MM.1S (cell line): ENCODE data around the gene TNFRSF8.

Source experiments
- DNase-seq: peaks from one replicate; pipeline ENCODE4 v3.0.0-alpha.2; 2015
- H2AFZ ChIP-seq: fragments of 300-600 bp; sonication (generic); 2 replicates; pipeline ENCODE4 v1.6.0; 2016; ENCODE audit warnings: antibody characterized with exemption, low read length
- H3F3A ChIP-seq: fragments of 300-600 bp; sonication (generic); 2 replicates; pipeline ENCODE4 v1.6.1; 2016; ENCODE audit warnings: mild to moderate bottlenecking, antibody characterized with exemption, low read length, moderate library complexity, mixed read lengths; ENCODE audit not compliant: insufficient read depth
- H3K27ac ChIP-seq: fragments of 300-600 bp; sonication (generic); 2 replicates; pipeline ENCODE4 v1.5.1; 2016; ENCODE audit warnings: mild to moderate bottlenecking, low read length
- H3K27me3 ChIP-seq: fragments of 300-600 bp; sonication (generic); replicated peaks from 2 replicates; pipeline ENCODE4 v1.6.0; 2016; ENCODE audit warnings: low read length; ENCODE audit not compliant: insufficient read depth
- H3K36me3 ChIP-seq: fragments of 300-600 bp; sonication (generic); replicated peaks from 2 replicates; pipeline ENCODE4 v1.6.1; 2016; ENCODE audit warnings: mild to moderate bottlenecking, low read length, mixed read lengths; ENCODE audit not compliant: insufficient read depth
- H3K4me1 ChIP-seq: fragments of 300-600 bp; sonication (generic); 2 replicates; pipeline ENCODE4 v1.6.1; 2016; ENCODE audit warnings: low read length, mixed read lengths
- H3K4me2 ChIP-seq: fragments of 300-600 bp; sonication (generic); 2 replicates; pipeline ENCODE4 v1.6.0; 2016; ENCODE audit warnings: low read depth, low read length
- H3K4me3 ChIP-seq: fragments of 300-600 bp; sonication (generic); 2 replicates; pipeline ENCODE4 v1.5.1; 2016; ENCODE audit warnings: low read length, mixed read lengths
- H3K79me2 ChIP-seq: fragments of 300-600 bp; sonication (generic); 2 replicates; pipeline ENCODE4 v1.6.1; 2016; ENCODE audit warnings: mixed run types, low read length, mixed read lengths
- H3K9ac ChIP-seq: fragments of 300-600 bp; sonication (generic); 2 replicates; pipeline ENCODE4 v1.6.1; 2016; ENCODE audit warnings: low read length, mixed read lengths
- H3K9me2 ChIP-seq: fragments of 300-600 bp; sonication (generic); replicated peaks from 2 replicates; pipeline ENCODE4 v1.6.1; 2016; ENCODE audit warnings: mild to moderate bottlenecking, low read length, mixed read lengths; ENCODE audit not compliant: insufficient read depth
- H3K9me3 ChIP-seq: fragments of 300-600 bp; sonication (generic); replicated peaks from 2 replicates; pipeline ENCODE4 v1.6.1; 2016; ENCODE audit warnings: mild to moderate bottlenecking, low read length, mixed read lengths; ENCODE audit not compliant: insufficient read depth
- H4K20me1 ChIP-seq: fragments of 300-600 bp; sonication (generic); 2 replicates; pipeline ENCODE4 v1.6.1; 2016; ENCODE audit warnings: mild to moderate bottlenecking, low read length, moderate library complexity, mixed read lengths; ENCODE audit not compliant: insufficient read depth
- CTCF ChIP-seq: fragments of 300-600 bp; sonication (generic); IDR thresholded peaks from 2 replicates; pipeline ENCODE4 v1.5.1; 2016; ENCODE audit warnings: antibody characterized with exemption, low read length, mixed read lengths
- EZH2 ChIP-seq: fragments of 300-600 bp; sonication (generic); optimal IDR thresholded peaks from 2 replicates; pipeline ENCODE3; 2017; ENCODE audit warnings: low read depth, mild to moderate bottlenecking, antibody characterized with exemption, low read length, mixed read lengths
- EZH2phosphoT487 ChIP-seq: fragments of 300-600 bp; sonication (generic); IDR thresholded peaks from 2 replicates; pipeline ENCODE4 v1.6.1; 2018; ENCODE audit warnings: antibody characterized with exemption, low read length

Gene TNFRSF8

GRCh38 chr1:12166834-12167492 is 103.9 kb downstream of the TNFRSF8 start, which contains the start of gene TNFRSF1B:
TSS of gene TNFRSF1B (plus strand) at chr1:12166991. CDS start at chr1:12167092, 101 bp downstream.
- Histone ChIP-seq H3K4me3 (peak within 1 kb of the TSS; percentile 78), H3K4me1 (peaks cover 12% of the 10 kb centered on the region), H3K79me2 (peaks cover 25% of the 10 kb centered on the region), H3K9ac (peak within 1 kb of the TSS; percentile 61), H3K27ac (no peak within 1 kb of the TSS), H3K4me2 (peak within 1 kb of the TSS; percentile 96), H2AFZ (peak within 1 kb of the TSS; percentile 85), H3K36me3 (no peaks in the 10 kb centered on the region), H3F3A (peaks cover 11% of the 10 kb centered on the region), H3K9me3 (no peaks in the 10 kb centered on the region), H3K27me3 (no peaks in the 10 kb centered on the region), H3K9me2 (no peaks in the 10 kb centered on the region), H4K20me1 (no peaks in the 10 kb centered on the region)
- TF ChIP-seq CTCF = no peak
- no peak for TF ChIP-seq EZH2
- no peak for TF ChIP-seq EZH2phosphoT487
- peak; percentile 85 for DNase-seq

GRCh38 chr1:12167493-12168429 is 104.7 kb downstream of the TNFRSF8 start:
- Histone ChIP-seq H3K9ac (peak overlapping the region; percentile 61; the same call in 1 of the 2 replicates), H3K4me1 (peaks cover 4% of the 10 kb centered on the region), H3K9me2 (no peaks in the 10 kb centered on the region), H3K36me3 (no peaks in the 10 kb centered on the region), H3K79me2 (peaks cover 32% of the 10 kb centered on the region), H2AFZ (peak overlapping the region; percentile 85; the same call in 1 of the 2 replicates), H3K4me3 (peak overlapping the region; percentile 78), H3K4me2 (peak overlapping the region; percentile 96), H4K20me1 (no peaks in the 10 kb centered on the region), H3F3A (peaks cover 3% of the 10 kb centered on the region; the same call in 1 of the 2 replicates), H3K9me3 (no peaks in the 10 kb centered on the region), H3K27me3 (no peaks in the 10 kb centered on the region), H3K27ac (no peak overlapping the region)
- peak; percentile 9 for DNase-seq
- no peak for TF ChIP-seq EZH2phosphoT487
- no peak for TF ChIP-seq CTCF
- TF ChIP-seq EZH2 = no peak

- Histone ChIP-seq H4K20me1 (no peaks in the 10 kb centered on the region), H3K4me2 (no peak overlapping the region), H3K9me3 (no peaks in the 10 kb centered on the region), H3K4me3 (no peak overlapping the region), H3K79me2 (peaks cover 39% of the 10 kb centered on the region), H3K9ac (no peak overlapping the region), H3K27ac (no peak overlapping the region), H2AFZ (no peak overlapping the region), H3K4me1 (no peaks in the 10 kb centered on the region), H3K27me3 (no peaks in the 10 kb centered on the region), H3K9me2 (no peaks in the 10 kb centered on the region), H3K36me3 (no peaks in the 10 kb centered on the region), H3F3A (no peaks in the 10 kb centered on the region)
- TF ChIP-seq CTCF (no peak), EZH2 (no peak), EZH2phosphoT487 (no peak)
- no peak for DNase-seq
Observed at GRCh38 chr1:12168451-12169160, 105.5 kb downstream of the TNFRSF8 start.
